PC-9 (cell line): ENCODE data around the gene CYB5D1.

Experiments used
- EZH2 ChIP-seq: fragments of 200-600 bp; sonication (generic); IDR thresholded peaks from 2 replicates; pipeline ENCODE4 v1.8.0; 2017; ENCODE audit warnings: antibody characterized with exemption, low read depth
- TF ChIP-seq, protein P1 (sequence below): fragments of 200-600 bp; sonication (generic); conservative IDR thresholded peaks from 2 replicates; pipeline ENCODE4 v1.6.1; 2017; ENCODE audit warnings: mixed run types, antibody characterized with exemption, mild to moderate bottlenecking, moderate library complexity

DNA sequence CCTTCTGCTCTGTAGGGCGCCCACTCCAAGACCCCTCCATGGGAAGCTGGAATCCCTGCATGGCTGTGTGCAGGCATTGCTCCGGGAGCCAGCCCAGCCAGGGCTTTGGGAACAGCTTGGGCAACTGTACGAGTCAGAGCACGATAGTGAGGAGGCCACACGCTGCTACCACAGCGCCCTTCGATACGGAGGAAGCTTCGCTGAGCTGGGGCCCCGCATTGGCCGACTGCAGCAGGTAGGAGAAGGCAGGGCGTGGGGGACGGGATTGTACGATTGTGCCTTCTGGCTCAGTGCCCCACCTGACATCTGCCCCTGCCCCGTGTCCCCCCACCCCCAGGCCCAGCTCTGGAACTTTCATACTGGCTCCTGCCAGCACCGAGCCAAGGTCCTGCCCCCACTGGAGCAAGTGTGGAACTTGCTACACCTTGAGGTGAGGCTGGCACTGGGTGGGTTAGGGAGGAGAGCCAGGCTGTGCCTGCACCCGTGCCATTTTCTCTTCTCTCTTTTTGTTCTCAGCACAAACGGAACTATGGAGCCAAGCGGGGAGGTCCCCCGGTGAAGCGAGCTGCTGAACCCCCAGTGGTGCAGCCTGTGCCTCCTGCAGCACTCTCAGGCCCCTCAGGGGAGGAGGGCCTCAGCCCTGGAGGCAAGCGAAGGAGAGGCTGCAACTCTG, 11.6 kb upstream of the CYB5D1 start:
- TF ChIP-seq, protein P1, sequence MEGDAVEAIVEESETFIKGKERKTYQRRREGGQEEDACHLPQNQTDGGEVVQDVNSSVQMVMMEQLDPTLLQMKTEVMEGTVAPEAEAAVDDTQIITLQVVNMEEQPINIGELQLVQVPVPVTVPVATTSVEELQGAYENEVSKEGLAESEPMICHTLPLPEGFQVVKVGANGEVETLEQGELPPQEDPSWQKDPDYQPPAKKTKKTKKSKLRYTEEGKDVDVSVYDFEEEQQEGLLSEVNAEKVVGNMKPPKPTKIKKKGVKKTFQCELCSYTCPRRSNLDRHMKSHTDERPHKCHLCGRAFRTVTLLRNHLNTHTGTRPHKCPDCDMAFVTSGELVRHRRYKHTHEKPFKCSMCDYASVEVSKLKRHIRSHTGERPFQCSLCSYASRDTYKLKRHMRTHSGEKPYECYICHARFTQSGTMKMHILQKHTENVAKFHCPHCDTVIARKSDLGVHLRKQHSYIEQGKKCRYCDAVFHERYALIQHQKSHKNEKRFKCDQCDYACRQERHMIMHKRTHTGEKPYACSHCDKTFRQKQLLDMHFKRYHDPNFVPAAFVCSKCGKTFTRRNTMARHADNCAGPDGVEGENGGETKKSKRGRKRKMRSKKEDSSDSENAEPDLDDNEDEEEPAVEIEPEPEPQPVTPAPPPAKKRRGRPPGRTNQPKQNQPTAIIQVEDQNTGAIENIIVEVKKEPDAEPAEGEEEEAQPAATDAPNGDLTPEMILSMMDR: no peak
- no peak for TF ChIP-seq EZH2
